Parathyroid adenoma (tissue), 2 donors: ENCODE measurements around the gene LANCL3.

ENCODE experiments used
- H2AFZ ChIP-seq: fragments of 300-600 bp; sonication (generic); one replicate; pipeline ENCODE4 v1.7.0; 2017; ENCODE audit warnings: antibody characterized with exemption, mild to moderate bottlenecking
- H3K27ac ChIP-seq: fragments of 300-600 bp; sonication (generic); one replicate; pipeline ENCODE4 v1.7.0; 2017
- H3K27me3 ChIP-seq: fragments of 300-600 bp; sonication (generic); one replicate; pipeline ENCODE4 v1.7.0; 2017; ENCODE audit warnings: low read length; ENCODE audit not compliant: control insufficient read depth, insufficient read depth
- H3K36me3 ChIP-seq: fragments of 300-600 bp; sonication (generic); one replicate; pipeline ENCODE4 v1.7.0; 2017; ENCODE audit warnings: low read length; ENCODE audit not compliant: control insufficient read depth, insufficient read depth
- H3K4me1 ChIP-seq: fragments of 300-600 bp; sonication (generic); one replicate; pipeline ENCODE4 v1.7.0; 2017; ENCODE audit warnings: control low read depth
- H3K4me2 ChIP-seq: fragments of 300-600 bp; sonication (generic); one replicate; pipeline ENCODE4 v1.7.0; 2017; ENCODE audit warnings: low read length
- H3K4me3 ChIP-seq: fragments of 300-600 bp; sonication (generic); one replicate; pipeline ENCODE4 v1.7.0; 2017; ENCODE audit warnings: low read depth, low read length
- H3K79me2 ChIP-seq: fragments of 300-600 bp; sonication (generic); one replicate; pipeline ENCODE4 v1.7.0; 2017; ENCODE audit warnings: control low read depth
- H3K9ac ChIP-seq: fragments of 300-600 bp; sonication (generic); one replicate; pipeline ENCODE4 v1.7.0; 2017; ENCODE audit warnings: mild to moderate bottlenecking
- H3K9me3 ChIP-seq: fragments of 300-600 bp; sonication (generic); one replicate; pipeline ENCODE4 v1.7.0; 2017; ENCODE audit warnings: low read length; ENCODE audit not compliant: control insufficient read depth
- CTCF ChIP-seq: fragments of 300-600 bp; sonication (generic); IDR thresholded peaks from one replicate; pipeline ENCODE4 v1.7.0; 2017; ENCODE audit warnings: antibody characterized with exemption, mild to moderate bottlenecking
- donor health status: primary hyperparathyroidism.

LANCL3 gene

GRCh38 chrX:37653397-37654085, 82.1 kb downstream of the LANCL3 start:
- no peak for TF ChIP-seq CTCF

GRCh38 chrX:37658343-37659030, 87.0 kb downstream of the LANCL3 start:
- Histone ChIP-seq H3K4me3 (no peak overlapping the region), H3K9ac (no peak overlapping the region), H3K9me3 (no peaks in the 10 kb centered on the region), H3K79me2 (no peaks in the 10 kb centered on the region), H3K36me3 (no peaks in the 10 kb centered on the region), H3K4me1 (no peaks in the 10 kb centered on the region), H2AFZ (no peak overlapping the region), H3K27ac (no peak overlapping the region), H3K27me3 (no peaks in the 10 kb centered on the region), H3K4me2 (no peak overlapping the region)
- TF ChIP-seq CTCF = no peak

More at GRCh38 chrX:37653397-37654085, 82.1 kb downstream of the LANCL3 start:
- no peaks in the 10 kb centered on the region for H3K36me3 ChIP-seq
- no peaks in the 10 kb centered on the region for H3K79me2 ChIP-seq
- H3K27ac ChIP-seq = no peak overlapping the region
- no peak overlapping the region for H3K9ac ChIP-seq
- H3K9me3 ChIP-seq = no peaks in the 10 kb centered on the region
- H2AFZ ChIP-seq = no peak overlapping the region
- no peaks in the 10 kb centered on the region for H3K27me3 ChIP-seq
- no peak overlapping the region for H3K4me3 ChIP-seq
- H3K4me1 ChIP-seq = no peaks in the 10 kb centered on the region
- no peak overlapping the region for H3K4me2 ChIP-seq

GRCh38 chrX:37659047-37659446, 87.6 kb downstream of the LANCL3 start:
- Histone ChIP-seq H3K36me3 (no peaks in the 10 kb centered on the region), H3K4me2 (no peak overlapping the region), H3K9me3 (no peaks in the 10 kb centered on the region), H3K4me3 (no peak overlapping the region), H3K27ac (no peak overlapping the region), H3K4me1 (no peaks in the 10 kb centered on the region), H3K9ac (no peak overlapping the region), H3K27me3 (no peaks in the 10 kb centered on the region), H2AFZ (no peak overlapping the region), H3K79me2 (no peaks in the 10 kb centered on the region)
- no peak for TF ChIP-seq CTCF

- no peak overlapping the region for H2AFZ ChIP-seq
- TF ChIP-seq CTCF = no peak
- no peaks in the 10 kb centered on the region for H3K9me3 ChIP-seq
- no peaks in the 10 kb centered on the region for H3K36me3 ChIP-seq
- H3K27me3 ChIP-seq = no peaks in the 10 kb centered on the region
- no peak overlapping the region for H3K4me3 ChIP-seq
- no peak overlapping the region for H3K27ac ChIP-seq
- H3K79me2 ChIP-seq = no peaks in the 10 kb centered on the region
- no peak overlapping the region for H3K9ac ChIP-seq
- no peak overlapping the region for H3K4me2 ChIP-seq
- H3K4me1 ChIP-seq = no peaks in the 10 kb centered on the region
These were observed 90.7 kb downstream of the LANCL3 start for GRCh38 chrX:37662181-37662580.
